Measurements from ENCODE around the gene GNAT1.

Gene GNAT1

GRCh38 chr3:50190936-50191660 is at the start of gene GNAT1:
Gene GNAT1 (plus strand): TSS chr3:50191610. CDS start chr3:50191726, 116 bp downstream.
- DNase-seq, result no peak

GRCh38 chr3:50146316-50146901 is 45.0 kb upstream of the GNAT1 start:
- no peak for DNase-seq

- no peak for DNase-seq
These were observed 44.4 kb upstream of the GNAT1 start for GRCh38 chr3:50147016-50147415.

GRCh38 chr3:50147447-50147846 is 44.0 kb upstream of the GNAT1 start:
- no peak for DNase-seq

- no peak for DNase-seq
These were observed 43.5 kb upstream of the GNAT1 start for GRCh38 chr3:50147861-50148260.

- DNase-seq, result no peak
These were observed 41.0 kb upstream of the GNAT1 start for GRCh38 chr3:50150404-50150750.

- no peak for DNase-seq
These were observed 40.3 kb upstream of the GNAT1 start for GRCh38 chr3:50150863-50151686.

- no peak for DNase-seq
These were observed 39.7 kb upstream of the GNAT1 start for GRCh38 chr3:50151728-50152127.

GRCh38 chr3:50153782-50154475 is 37.5 kb upstream of the GNAT1 start:
- DNase-seq, result no peak

GRCh38 chr3:50154476-50154839 is 37.0 kb upstream of the GNAT1 start:
- DNase-seq, result no peak

- DNase-seq, result peak; percentile 72
These were observed 36.4 kb upstream of the GNAT1 start, which contains the start of gene SEMA3F for GRCh38 chr3:50154840-50155490. Gene SEMA3F (plus strand): TSS chr3:50155324. CDS start chr3:50159623, 4,299 bp downstream.

GRCh38 chr3:50155491-50155878 is 35.9 kb upstream of the GNAT1 start:
- no peak for DNase-seq

GRCh38 chr3:50155891-50156290 is 35.5 kb upstream of the GNAT1 start:
- DNase-seq, result no peak

GRCh38 chr3:50156549-50157493 is 34.6 kb upstream of the GNAT1 start:
- DNase-seq, result no peak

GRCh38 chr3:50157827-50158529 is 33.4 kb upstream of the GNAT1 start:
- DNase-seq, result no peak

GRCh38 chr3:50158530-50159146 is 32.8 kb upstream of the GNAT1 start:
- DNase-seq, result no peak

GRCh38 chr3:50160561-50160983 is 30.8 kb upstream of the GNAT1 start:
- no peak for DNase-seq

- no peak for DNase-seq
These were observed 30.1 kb upstream of the GNAT1 start for GRCh38 chr3:50161320-50161719.

GRCh38 chr3:50162034-50162883 is 29.2 kb upstream of the GNAT1 start:
- no peak for DNase-seq

All from CD4-positive, alpha-beta T cell treated with Interferon gamma for 1 hour (primary cell).